ENCODE measurements around the gene TLR4.

DNA sequence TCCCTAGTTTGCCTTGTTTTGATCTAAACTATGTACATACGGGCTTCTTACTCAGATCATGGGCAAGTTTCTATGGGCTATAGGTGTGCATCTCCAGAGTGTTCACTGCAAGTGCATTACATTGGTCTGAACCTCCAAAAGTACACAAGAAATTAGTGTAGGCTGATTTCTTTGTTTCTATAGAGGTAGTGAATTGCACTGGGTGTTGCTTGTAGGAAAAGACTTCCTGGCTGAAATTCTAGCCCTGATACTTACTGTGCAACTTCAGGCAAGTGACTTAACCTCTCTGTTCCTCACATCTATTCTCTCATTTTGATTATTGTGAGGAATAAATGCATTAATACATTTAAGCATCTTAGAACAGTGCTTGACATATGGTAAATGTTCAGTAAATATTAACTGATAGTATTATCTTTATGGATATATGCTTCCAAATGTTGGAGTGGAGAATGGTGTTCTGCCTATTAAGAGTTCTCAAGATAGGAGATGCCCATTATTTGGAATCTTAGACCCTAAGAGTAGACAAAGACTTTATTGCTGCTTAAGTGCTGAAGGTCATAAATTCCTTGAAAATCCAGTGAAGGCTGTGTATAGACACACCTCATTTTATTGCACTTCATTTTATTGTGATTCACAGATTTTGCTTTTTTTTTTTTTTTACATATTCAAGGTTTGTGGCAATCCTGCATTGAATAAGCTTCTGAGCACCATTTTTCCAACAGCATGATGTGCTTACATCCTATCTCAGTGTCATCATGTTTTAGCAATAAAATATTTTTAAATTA, 38.4 kb upstream of the TLR4 start:
- TF ChIP-seq POLR2AphosphoS5 (IDR thresholded peaks at IDR 0.05; ENCODE audit: borderline replicate concordance, low read depth, low read length) (no peak), EZH2 (IDR thresholded peaks at IDR 0.05) (no peak)

All from SK-N-MC (cell line).